Calu3 (cell line): Measurements from ENCODE around the gene HDAC7. TPM values are rescaled to one million over a fixed set of nuclear protein-coding genes. Genes with fewer than 3 reads are reported as not detected.

Experiments
- BruUV-seq: library from RNA; stranded (reverse); fragments of 400-500 nt; replicated peaks from 2 replicates; lab custom pipeline; 2021; lab: Mats Ljungman, UMichigan
- CTCF ChIA-PET: fragments of 300-600 bp; sonication (Branson Sonifier 250); formaldehyde crosslinking; loops from one replicate; lab custom pipeline; 2022; ENCODE audit warnings: antibody characterized with exemption; lab: Charles Lee
- DNase-seq: peaks from one replicate; pipeline ENCODE4 v3.0.0; 2022
- H3K27ac Mint-ChIP-seq: one replicate; pipeline ENCODE4 v1.8.0; 2022; ENCODE audit warnings: mixed read lengths; ENCODE audit not compliant: unreplicated experiment
- H3K27me3 Mint-ChIP-seq: one replicate; pipeline ENCODE4 v1.8.0; 2022; ENCODE audit warnings: mixed read lengths; ENCODE audit not compliant: unreplicated experiment
- H3K36me3 Mint-ChIP-seq: one replicate; pipeline ENCODE4 v1.8.0; 2022; ENCODE audit warnings: mild to moderate bottlenecking, moderate library complexity, mixed read lengths; ENCODE audit not compliant: insufficient read depth, unreplicated experiment
- H3K4me1 Mint-ChIP-seq: one replicate; pipeline ENCODE4 v1.8.0; 2022; ENCODE audit warnings: mild to moderate bottlenecking, low read depth, mixed read lengths; ENCODE audit not compliant: unreplicated experiment
- H3K4me3 Mint-ChIP-seq: one replicate; pipeline ENCODE4 v1.8.0; 2022; ENCODE audit warnings: mild to moderate bottlenecking, low read depth, moderate library complexity, mixed read lengths; ENCODE audit not compliant: unreplicated experiment
- H3K9me3 Mint-ChIP-seq: one replicate; pipeline ENCODE4 v1.8.0; 2022; ENCODE audit warnings: low read depth, mixed read lengths; ENCODE audit not compliant: unreplicated experiment
- CTCF ChIP-seq: fragments of 200-600 bp; IDR thresholded peaks from one replicate; pipeline ENCODE4 v1.8.0; 2022; ENCODE audit warnings: antibody characterized with exemption; ENCODE audit not compliant: unreplicated experiment
- intact Hi-C: fragments of 100-400 bp; cut with micrococcal nuclease; formaldehyde crosslinking; loops from one replicate; pipeline ENCODE4 v1.10.0; 2022; ENCODE audit not compliant: unreplicated experiment
- total RNA-seq: library from RNA; stranded (reverse); gene quantifications from 2 replicates; pipeline ENCODE4 v1.2.3, GENCODE V29; 2022

Gene HDAC7
- total RNA-seq, 1 experiment from 2014 or later, result 41.8 TPM

GRCh38 chr12:47822401-47822800, 2.7 kb upstream of the HDAC7 start:
- Mint-ChIP-seq H3K36me3 (peaks cover 31% of the 10 kb centered on the region), H3K4me3 (no peak overlapping the region), H3K4me1 (peaks cover 61% of the 10 kb centered on the region), H3K27ac (peak overlapping the region; percentile 94), H3K9me3 (no peaks in the 10 kb centered on the region), H3K27me3 (no peaks in the 10 kb centered on the region)
- no peak for TF ChIP-seq CTCF
- DNase-seq, result no peak
- CTCF ChIA-PET, result interaction anchor here (1.0 kb wide), 1 partner anchor 14 kb away, joined by 4 read pairs; no protein-coding TSS in a partner anchor
- intact Hi-C loops, result no loop called here
- BruUV-seq, result no TSS peak

- DNase-seq, result no peak
- Mint-ChIP-seq H3K4me1 (peaks cover 67% of the 10 kb centered on the region), H3K9me3 (no peaks in the 10 kb centered on the region), H3K4me3 (peak overlapping the region; percentile 88), H3K36me3 (peaks cover 31% of the 10 kb centered on the region), H3K27me3 (no peaks in the 10 kb centered on the region), H3K27ac (peak overlapping the region; percentile 94)
- no peak for TF ChIP-seq CTCF
- no TSS peak for BruUV-seq
- CTCF ChIA-PET, result interaction anchor here (1.0 to 1.6 kb wide), 2 partner anchors 8 to 17 kb away, joined by 3 read pairs; no protein-coding TSS in a partner anchor
- intact Hi-C loops, result no loop called here
These were observed 1.6 kb upstream of the HDAC7 start for GRCh38 chr12:47821346-47821706.

- H3K27ac Mint-ChIP-seq, result peak overlapping the region; percentile 94
- H3K4me1 Mint-ChIP-seq, result peaks cover 67% of the 10 kb centered on the region
- peak; percentile 63 for DNase-seq
- intact Hi-C loops, result no loop called here
- H3K36me3 Mint-ChIP-seq, result peaks cover 31% of the 10 kb centered on the region
- BruUV-seq, result TSS peak; percentile 75
- TF ChIP-seq CTCF, result no peak
- H3K4me3 Mint-ChIP-seq, result peak overlapping the region; percentile 88
- no peaks in the 10 kb centered on the region for H3K27me3 Mint-ChIP-seq
- no peaks in the 10 kb centered on the region for H3K9me3 Mint-ChIP-seq
- CTCF ChIA-PET, result interaction anchor here (0.5 to 1.6 kb wide), 3 partner anchors 8 to 115 kb away, joined by 3 read pairs; partner anchors contain the start of gene RPAP3
These were observed 1.1 kb upstream of the HDAC7 start for GRCh38 chr12:47820631-47821345.

GRCh38 chr12:47819138-47819895, 386 bp downstream of the HDAC7 start:
- no peaks in the 10 kb centered on the region for H3K27me3 Mint-ChIP-seq
- no peak overlapping the region for H3K27ac Mint-ChIP-seq

More at GRCh38 chr12:47819138-47819895, 386 bp downstream of the HDAC7 start:
- Mint-ChIP-seq H3K36me3 (peaks cover 31% of the 10 kb centered on the region), H3K4me3 (peak overlapping the region; percentile 88), H3K9me3 (no peaks in the 10 kb centered on the region), H3K4me1 (peaks cover 64% of the 10 kb centered on the region)
- no peak for TF ChIP-seq CTCF
- CTCF ChIA-PET, result interaction anchor here (1.6 to 3.0 kb wide), 2 partner anchors 19 kb away, joined by 3 to 17 read pairs; no protein-coding TSS in a partner anchor
- BruUV-seq, result no TSS peak
- peak; percentile 52 for DNase-seq
- intact Hi-C loops, result no loop called here
